Measurements from ENCODE around the gene U2AF2.

DNA sequence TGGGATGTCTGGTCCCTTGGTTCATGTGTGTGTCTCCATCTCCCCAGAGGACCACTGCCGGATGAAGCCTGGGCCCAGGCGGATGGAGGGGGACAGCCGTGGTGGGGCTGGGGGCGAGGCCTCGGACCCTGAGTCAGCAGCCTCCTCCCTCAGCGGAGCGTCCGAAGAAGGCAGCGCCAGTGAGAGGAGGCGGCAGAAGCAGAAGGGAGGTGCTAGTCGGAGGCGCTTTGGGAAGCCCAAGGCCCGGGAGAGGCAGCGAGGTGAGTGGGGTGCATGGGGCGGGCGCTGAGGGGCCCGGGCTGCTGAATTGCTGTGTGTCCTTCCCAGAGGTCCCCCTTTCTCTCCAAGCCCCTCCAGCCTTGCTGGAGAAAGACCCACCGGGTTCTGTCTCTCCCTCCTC is 3.6 kb upstream of the U2AF2 start:
- TF ChIP-seq, protein P1, sequence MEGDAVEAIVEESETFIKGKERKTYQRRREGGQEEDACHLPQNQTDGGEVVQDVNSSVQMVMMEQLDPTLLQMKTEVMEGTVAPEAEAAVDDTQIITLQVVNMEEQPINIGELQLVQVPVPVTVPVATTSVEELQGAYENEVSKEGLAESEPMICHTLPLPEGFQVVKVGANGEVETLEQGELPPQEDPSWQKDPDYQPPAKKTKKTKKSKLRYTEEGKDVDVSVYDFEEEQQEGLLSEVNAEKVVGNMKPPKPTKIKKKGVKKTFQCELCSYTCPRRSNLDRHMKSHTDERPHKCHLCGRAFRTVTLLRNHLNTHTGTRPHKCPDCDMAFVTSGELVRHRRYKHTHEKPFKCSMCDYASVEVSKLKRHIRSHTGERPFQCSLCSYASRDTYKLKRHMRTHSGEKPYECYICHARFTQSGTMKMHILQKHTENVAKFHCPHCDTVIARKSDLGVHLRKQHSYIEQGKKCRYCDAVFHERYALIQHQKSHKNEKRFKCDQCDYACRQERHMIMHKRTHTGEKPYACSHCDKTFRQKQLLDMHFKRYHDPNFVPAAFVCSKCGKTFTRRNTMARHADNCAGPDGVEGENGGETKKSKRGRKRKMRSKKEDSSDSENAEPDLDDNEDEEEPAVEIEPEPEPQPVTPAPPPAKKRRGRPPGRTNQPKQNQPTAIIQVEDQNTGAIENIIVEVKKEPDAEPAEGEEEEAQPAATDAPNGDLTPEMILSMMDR (IDR thresholded peaks at IDR 0.05), result no peak
- TF ChIP-seq POLR2AphosphoS5 (IDR thresholded peaks at IDR 0.05), result no peak
